ENCODE measurements around the gene DRG2.

- TF ChIP-seq, protein P1, sequence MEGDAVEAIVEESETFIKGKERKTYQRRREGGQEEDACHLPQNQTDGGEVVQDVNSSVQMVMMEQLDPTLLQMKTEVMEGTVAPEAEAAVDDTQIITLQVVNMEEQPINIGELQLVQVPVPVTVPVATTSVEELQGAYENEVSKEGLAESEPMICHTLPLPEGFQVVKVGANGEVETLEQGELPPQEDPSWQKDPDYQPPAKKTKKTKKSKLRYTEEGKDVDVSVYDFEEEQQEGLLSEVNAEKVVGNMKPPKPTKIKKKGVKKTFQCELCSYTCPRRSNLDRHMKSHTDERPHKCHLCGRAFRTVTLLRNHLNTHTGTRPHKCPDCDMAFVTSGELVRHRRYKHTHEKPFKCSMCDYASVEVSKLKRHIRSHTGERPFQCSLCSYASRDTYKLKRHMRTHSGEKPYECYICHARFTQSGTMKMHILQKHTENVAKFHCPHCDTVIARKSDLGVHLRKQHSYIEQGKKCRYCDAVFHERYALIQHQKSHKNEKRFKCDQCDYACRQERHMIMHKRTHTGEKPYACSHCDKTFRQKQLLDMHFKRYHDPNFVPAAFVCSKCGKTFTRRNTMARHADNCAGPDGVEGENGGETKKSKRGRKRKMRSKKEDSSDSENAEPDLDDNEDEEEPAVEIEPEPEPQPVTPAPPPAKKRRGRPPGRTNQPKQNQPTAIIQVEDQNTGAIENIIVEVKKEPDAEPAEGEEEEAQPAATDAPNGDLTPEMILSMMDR (IDR thresholded peaks at IDR 0.05): no peak
- TF ChIP-seq EZH2 (IDR thresholded peaks at IDR 0.05; ENCODE audit: borderline replicate concordance, insufficient read depth, low read depth, low read length, poor library complexity, severe bottlenecking): no peak
Observed at GRCh38 chr17:18044609-18045008, 43.1 kb upstream of the DRG2 start.

Data from B cell (primary cell).